GM12891 (cell line): ENCODE data around the gene ZNF500.

ENCODE experiments used
- POLR2A ChIP-seq: IDR thresholded peaks from 2 replicates; pipeline ENCODE4 v1.6.1; 2011; ENCODE audit warnings: low read depth, low read length, control low read depth
- POLR2AphosphoS5 ChIP-seq: IDR thresholded peaks from 2 replicates; pipeline ENCODE4 v1.6.1; 2011; ENCODE audit warnings: low read depth, low read length, control low read depth
- POU2F2 ChIP-seq: IDR thresholded peaks from 2 replicates; pipeline ENCODE4 v1.6.1; 2011; ENCODE audit warnings: low read depth, mild to moderate bottlenecking, control low read depth, low read length, moderate library complexity
- TAF1 ChIP-seq: IDR thresholded peaks from 2 replicates; pipeline ENCODE4 v1.6.1; 2011; ENCODE audit warnings: low read depth, low read length, control low read depth

- TF ChIP-seq POLR2A (no peak), TAF1 (no peak), POLR2AphosphoS5 (no peak), POU2F2 (no peak)
Observed at GRCh38 chr16:4702466-4702808, 64.5 kb downstream of the ZNF500 start.
